GM12873 (cell line): Measurements from ENCODE around the gene FAM25G.

Experiments
- CTCF ChIP-seq: IDR thresholded peaks from 2 replicates; pipeline ENCODE4 v1.5.1; 2012; ENCODE audit warnings: low read depth, mild to moderate bottlenecking, moderate library complexity, low read length, control low read depth; ENCODE audit not compliant: insufficient read depth; ENCODE audit errors: missing control alignments

FAM25G gene

GRCh38 chr10:47451998-47452494 lies 39.5 kb downstream of the FAM25G start:
- no peak for TF ChIP-seq CTCF

- TF ChIP-seq CTCF = no peak
These were observed 40.1 kb downstream of the FAM25G start for GRCh38 chr10:47451273-47451997.

GRCh38 chr10:47450442-47450841 lies 41.1 kb downstream of the FAM25G start:
- TF ChIP-seq CTCF = no peak

- TF ChIP-seq CTCF = no peak
These were observed 41.5 kb downstream of the FAM25G start for GRCh38 chr10:47449979-47450378.

- TF ChIP-seq CTCF = no peak
These were observed 42.2 kb downstream of the FAM25G start for GRCh38 chr10:47449102-47449978.

- TF ChIP-seq CTCF = no peak
These were observed 43.8 kb downstream of the FAM25G start for GRCh38 chr10:47447705-47448104.

- TF ChIP-seq CTCF = no peak
These were observed 44.3 kb downstream of the FAM25G start for GRCh38 chr10:47447209-47447608.
